A673 (cell line): Measurements from ENCODE around the gene IL19. TPM values are rescaled to one million over a fixed set of nuclear protein-coding genes. Genes with fewer than 3 reads are reported as not detected.

Experiments
- BruUV-seq: library from RNA; stranded (reverse); fragments of 400-500 nt; replicated peaks from 2 replicates; lab custom pipeline; 2021; lab: Mats Ljungman, UMichigan
- CTCF ChIA-PET: fragments of 300-600 bp; sonication (Branson Sonifier 250); formaldehyde crosslinking; loops from one replicate; lab custom pipeline; 2022; ENCODE audit warnings: antibody characterized with exemption; lab: Charles Lee
- POLR2A ChIA-PET: fragments of 300-600 bp; sonication (Branson Sonifier 250); formaldehyde crosslinking; loops from one replicate; lab custom pipeline; 2022; ENCODE audit warnings: antibody characterized with exemption; ENCODE audit not compliant: low non-redundant PET; lab: Charles Lee
- DNase-seq: peaks from one replicate; pipeline ENCODE4 v3.0.0-alpha.2; 2015; ENCODE audit warnings: low spot score
- H3K27ac ChIP-seq: fragments of 200-600 bp; sonication (generic); 2 replicates; pipeline ENCODE4 v1.5.1; 2016; ENCODE audit warnings: mixed run types, low read depth, mild to moderate bottlenecking, mixed read lengths, antibody characterized with exemption, low read length; ENCODE audit not compliant: poor library complexity, severe bottlenecking
- H3K27me3 ChIP-seq: fragments of 200-600 bp; sonication (generic); replicated peaks from 2 replicates; pipeline ENCODE4 v1.6.1; 2017; ENCODE audit warnings: mixed run types, low read depth, mild to moderate bottlenecking, mixed read lengths, antibody characterized with exemption, low read length; ENCODE audit not compliant: insufficient read depth, poor library complexity
- H3K36me3 ChIP-seq: fragments of 200-600 bp; sonication (generic); 2 replicates; pipeline ENCODE4 v1.6.1; 2016; ENCODE audit warnings: mixed run types, mild to moderate bottlenecking, mixed read lengths, antibody characterized with exemption, low read length; ENCODE audit not compliant: insufficient read depth, poor library complexity, severe bottlenecking
- H3K4me1 ChIP-seq: fragments of 200-600 bp; sonication (generic); 2 replicates; pipeline ENCODE4 v1.6.1; 2017; ENCODE audit warnings: mixed run types, mild to moderate bottlenecking, mixed read lengths, antibody characterized with exemption, low read length; ENCODE audit not compliant: insufficient read depth, poor library complexity, severe bottlenecking
- H3K4me3 ChIP-seq: fragments of 200-600 bp; sonication (generic); 2 replicates; pipeline ENCODE4 v1.5.1; 2016; ENCODE audit warnings: low read depth, mixed run types, mild to moderate bottlenecking, mixed read lengths, low read length; ENCODE audit not compliant: poor library complexity, severe bottlenecking
- H3K9me3 ChIP-seq: fragments of 200-600 bp; sonication (generic); 2 replicates; pipeline ENCODE4 v1.6.1; 2016; ENCODE audit warnings: mixed run types, low read depth, mild to moderate bottlenecking, mixed read lengths, antibody characterized with exemption, low read length; ENCODE audit not compliant: poor library complexity, severe bottlenecking
- EZH2 ChIP-seq: fragments of 200-600 bp; sonication (generic); IDR thresholded peaks from 2 replicates; pipeline ENCODE4 v1.6.1; 2017; ENCODE audit warnings: borderline replicate concordance, low read depth, mild to moderate bottlenecking, mixed read lengths, antibody characterized with exemption, low read length; ENCODE audit not compliant: poor library complexity, severe bottlenecking
- intact Hi-C: fragments of 100-400 bp; cut with micrococcal nuclease; formaldehyde crosslinking; loops from one replicate; pipeline ENCODE4 v1.10.0; 2022; ENCODE audit not compliant: unreplicated experiment
- total RNA-seq: library from RNA; stranded (reverse); gene quantifications from 2 replicates; pipeline ENCODE4 v1.2.3, GENCODE V29; 2021
- TF ChIP-seq, protein P1 (sequence below): fragments of 300-800, 200-600 bp; sonication (generic); conservative IDR thresholded peaks from 2 replicates; pipeline ENCODE4 v1.5.1; 2017; ENCODE audit warnings: low read depth, mild to moderate bottlenecking, antibody characterized with exemption, low read length, moderate library complexity, mixed read lengths

Gene IL19
- total RNA-seq, 1 experiment from 2014 or later: not detected

DNA sequence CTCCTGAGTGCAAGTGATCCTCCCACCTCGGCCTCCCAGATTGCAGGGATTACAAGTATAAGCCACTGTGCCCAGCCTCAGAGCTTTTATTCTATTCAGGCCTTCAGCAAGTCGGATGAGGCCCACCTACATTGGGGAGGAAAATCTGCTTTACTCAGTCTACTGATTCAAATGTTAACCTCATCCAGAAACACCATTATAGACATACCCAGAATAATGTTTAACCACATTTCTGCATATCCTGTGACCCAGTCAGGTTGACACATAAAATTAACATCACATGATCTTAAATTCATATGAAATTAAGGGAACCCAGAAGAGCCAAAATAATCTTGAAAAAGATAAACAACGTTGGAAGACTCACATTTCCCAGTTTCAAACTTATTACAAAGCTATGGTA is 109.7 kb downstream of the IL19 start:
- intact Hi-C loops: no loop called here
- DNase-seq: no peak
- H3K4me3 ChIP-seq: no peak overlapping the region
- no peak overlapping the region for H3K27ac ChIP-seq
- H3K36me3 ChIP-seq: no peaks in the 10 kb centered on the region
- H3K9me3 ChIP-seq: peaks cover 13% of the 10 kb centered on the region
- TF ChIP-seq EZH2: no peak
- TF ChIP-seq, protein P1, sequence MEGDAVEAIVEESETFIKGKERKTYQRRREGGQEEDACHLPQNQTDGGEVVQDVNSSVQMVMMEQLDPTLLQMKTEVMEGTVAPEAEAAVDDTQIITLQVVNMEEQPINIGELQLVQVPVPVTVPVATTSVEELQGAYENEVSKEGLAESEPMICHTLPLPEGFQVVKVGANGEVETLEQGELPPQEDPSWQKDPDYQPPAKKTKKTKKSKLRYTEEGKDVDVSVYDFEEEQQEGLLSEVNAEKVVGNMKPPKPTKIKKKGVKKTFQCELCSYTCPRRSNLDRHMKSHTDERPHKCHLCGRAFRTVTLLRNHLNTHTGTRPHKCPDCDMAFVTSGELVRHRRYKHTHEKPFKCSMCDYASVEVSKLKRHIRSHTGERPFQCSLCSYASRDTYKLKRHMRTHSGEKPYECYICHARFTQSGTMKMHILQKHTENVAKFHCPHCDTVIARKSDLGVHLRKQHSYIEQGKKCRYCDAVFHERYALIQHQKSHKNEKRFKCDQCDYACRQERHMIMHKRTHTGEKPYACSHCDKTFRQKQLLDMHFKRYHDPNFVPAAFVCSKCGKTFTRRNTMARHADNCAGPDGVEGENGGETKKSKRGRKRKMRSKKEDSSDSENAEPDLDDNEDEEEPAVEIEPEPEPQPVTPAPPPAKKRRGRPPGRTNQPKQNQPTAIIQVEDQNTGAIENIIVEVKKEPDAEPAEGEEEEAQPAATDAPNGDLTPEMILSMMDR: no peak
- no TSS peak for BruUV-seq
- ChIA-PET CTCF (interaction anchor here (0.5 kb wide), 1 partner anchor 15 kb away, joined by 3 read pairs; no protein-coding TSS in a partner anchor), POLR2A (no interaction called here)
- no peaks in the 10 kb centered on the region for H3K4me1 ChIP-seq
- H3K27me3 ChIP-seq: no peaks in the 10 kb centered on the region

DNA sequence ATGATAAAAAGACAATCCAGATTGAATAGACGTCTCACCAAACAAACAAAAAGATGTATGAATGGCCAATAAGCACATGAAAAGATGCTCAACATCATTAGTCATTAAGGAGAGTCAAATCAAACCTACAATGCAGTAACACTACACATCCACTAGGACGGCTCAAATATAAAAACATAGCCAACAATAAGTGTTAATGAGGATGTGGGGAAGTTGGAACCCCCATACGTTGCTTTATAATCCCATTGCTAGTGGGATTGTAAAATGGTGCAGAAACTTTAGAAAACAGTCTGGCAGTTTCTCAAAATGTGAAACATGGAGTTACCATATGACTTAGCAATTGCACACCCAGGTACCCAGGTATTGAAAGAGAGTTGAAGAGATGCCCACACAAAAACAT is 112.0 kb downstream of the IL19 start:
- H3K9me3 ChIP-seq: peaks cover 8% of the 10 kb centered on the region
- BruUV-seq: no TSS peak
- ChIA-PET POLR2A (no interaction called here), CTCF (no interaction called here)
- H3K4me1 ChIP-seq: no peaks in the 10 kb centered on the region
- H3K27me3 ChIP-seq: no peaks in the 10 kb centered on the region
- no peak for DNase-seq
- no peak overlapping the region for H3K4me3 ChIP-seq
- no peak overlapping the region for H3K27ac ChIP-seq
- no peaks in the 10 kb centered on the region for H3K36me3 ChIP-seq
- intact Hi-C loops: no loop called here
- TF ChIP-seq, protein P1: no peak; the same call in 1 of the 2 replicates
- TF ChIP-seq EZH2: no peak

DNA sequence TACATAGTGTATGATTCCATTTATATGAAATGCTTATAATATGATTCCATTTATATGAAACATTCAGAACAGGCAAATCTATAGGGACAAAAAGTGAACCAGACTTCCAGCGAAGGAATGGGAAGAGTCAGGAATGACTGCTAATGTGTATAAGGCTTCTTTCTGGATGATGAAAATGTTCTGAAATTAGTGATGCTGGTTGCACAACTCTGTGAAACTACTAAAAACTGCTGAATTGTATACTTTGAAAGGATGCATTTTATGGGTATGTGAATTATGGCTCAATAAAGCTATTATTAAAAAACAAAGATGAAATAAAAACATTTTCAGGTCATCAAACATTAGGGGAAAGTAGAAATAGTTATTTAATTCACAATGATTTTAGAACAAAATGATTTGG is 112.6 kb downstream of the IL19 start:
- intact Hi-C loops: no loop called here
- Histone ChIP-seq H3K36me3 (no peaks in the 10 kb centered on the region), H3K27ac (no peak overlapping the region), H3K4me3 (no peak overlapping the region), H3K27me3 (no peaks in the 10 kb centered on the region), H3K4me1 (no peaks in the 10 kb centered on the region), H3K9me3 (peaks cover 6% of the 10 kb centered on the region)
- ChIA-PET POLR2A (no interaction called here), CTCF (no interaction called here)
- TF ChIP-seq EZH2: no peak
- TF ChIP-seq, protein P1: no peak
- no peak for DNase-seq
- no TSS peak for BruUV-seq
